DLD1 (cell line): ENCODE measurements around the gene ZNF837.
"Not testable (repeated sequence)": the region's sequence is repeated elsewhere in the genome, so short reads cannot be mapped to it uniquely, and the experiment has no call there.

Source experiments
- in situ Hi-C: cut with HindIII; loops from 2 replicates; pipeline ENCODE4 v1.10.0; 2017; ENCODE audit warnings: low sequenced_read_pairs

ZNF837 gene

DNA sequence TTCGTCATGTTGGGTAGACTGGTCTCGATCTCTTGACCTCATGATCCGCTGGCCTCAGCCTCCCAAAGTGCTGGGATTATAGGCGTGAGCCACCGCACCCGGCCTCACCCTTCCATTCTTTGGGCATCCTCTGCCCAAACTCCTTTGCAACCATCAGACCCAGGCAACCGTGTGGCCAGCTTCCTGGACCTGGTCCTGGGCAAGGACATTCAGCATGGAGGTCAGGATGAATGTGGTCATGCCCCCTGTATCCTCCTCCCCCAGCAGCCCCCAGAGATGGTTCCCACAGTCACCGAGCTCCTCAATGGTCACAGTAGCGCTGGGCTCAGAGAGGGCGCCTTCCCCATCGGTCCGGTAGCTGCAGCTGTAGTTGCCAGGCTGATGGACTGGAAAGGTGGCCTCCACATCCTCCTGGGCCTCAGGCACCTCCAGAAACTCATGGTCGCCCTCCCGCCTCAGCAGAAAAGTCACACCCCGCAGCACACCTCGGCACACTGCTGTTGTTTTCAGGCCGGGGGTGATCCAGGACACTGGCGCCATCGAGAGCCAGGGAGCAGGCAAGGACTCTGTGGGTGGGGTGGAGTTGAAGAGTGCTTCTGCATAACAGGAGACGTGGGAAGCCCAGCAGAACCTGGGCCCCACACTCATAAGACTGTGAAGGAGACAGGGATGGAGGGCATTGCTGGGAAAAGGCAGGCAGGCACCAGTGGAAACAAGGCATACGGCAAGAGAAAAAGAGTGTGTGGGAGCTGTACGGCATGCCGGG is 28.7 kb downstream of the ZNF837 start:
- in situ Hi-C loops: no loop called here

DNA sequence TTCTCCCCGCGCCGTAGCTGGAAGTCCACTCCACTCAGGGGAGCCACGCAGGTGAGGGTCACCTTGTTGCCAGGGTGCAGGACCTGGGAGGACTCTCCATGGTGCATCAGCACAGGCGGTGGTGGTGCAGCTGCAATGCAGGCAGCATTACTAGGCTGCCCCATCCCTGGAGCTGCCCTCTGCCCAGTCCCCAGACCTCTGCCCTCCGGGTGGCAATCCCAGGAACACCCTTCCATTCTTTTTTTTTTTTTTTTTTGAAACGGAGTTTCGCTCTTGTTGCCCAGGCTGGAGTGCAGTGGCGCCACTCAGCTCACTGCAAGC is 29.3 kb downstream of the ZNF837 start:
- in situ Hi-C loops: no loop called here

DNA sequence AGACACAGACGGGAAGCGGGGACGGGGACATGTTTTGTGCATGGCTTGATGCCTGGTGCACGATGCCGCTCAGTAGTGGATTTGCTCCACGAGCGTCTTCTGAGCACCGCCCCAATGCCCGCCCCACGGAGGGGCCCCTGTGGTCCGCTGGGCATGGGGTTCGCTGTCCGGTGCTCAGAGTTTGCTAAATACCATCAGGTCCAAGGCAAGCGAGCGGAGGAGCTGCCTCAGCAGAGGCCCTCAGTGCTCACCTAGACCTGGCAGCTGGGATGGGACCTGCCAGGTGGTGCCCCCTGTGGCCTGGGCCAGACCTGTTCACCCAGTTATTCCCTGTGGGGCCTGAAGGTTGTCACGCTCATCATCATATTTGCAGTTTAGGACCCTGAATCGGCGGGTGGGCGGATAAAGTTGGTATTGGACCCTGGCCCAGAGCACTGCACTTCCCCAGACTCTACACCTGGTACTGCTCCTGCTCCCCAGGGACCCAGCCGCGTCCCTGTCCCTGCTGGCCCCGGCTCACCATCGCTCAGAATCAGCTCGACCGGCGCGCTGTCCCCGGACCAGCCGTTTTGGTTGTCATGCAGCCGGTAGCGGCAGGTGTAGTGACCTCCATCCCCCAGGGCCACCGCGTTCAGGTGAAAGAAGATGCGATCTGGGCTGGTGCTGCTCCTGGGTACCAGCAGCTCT is 29.8 kb downstream of the ZNF837 start:
- in situ Hi-C loops: no loop called here

DNA sequence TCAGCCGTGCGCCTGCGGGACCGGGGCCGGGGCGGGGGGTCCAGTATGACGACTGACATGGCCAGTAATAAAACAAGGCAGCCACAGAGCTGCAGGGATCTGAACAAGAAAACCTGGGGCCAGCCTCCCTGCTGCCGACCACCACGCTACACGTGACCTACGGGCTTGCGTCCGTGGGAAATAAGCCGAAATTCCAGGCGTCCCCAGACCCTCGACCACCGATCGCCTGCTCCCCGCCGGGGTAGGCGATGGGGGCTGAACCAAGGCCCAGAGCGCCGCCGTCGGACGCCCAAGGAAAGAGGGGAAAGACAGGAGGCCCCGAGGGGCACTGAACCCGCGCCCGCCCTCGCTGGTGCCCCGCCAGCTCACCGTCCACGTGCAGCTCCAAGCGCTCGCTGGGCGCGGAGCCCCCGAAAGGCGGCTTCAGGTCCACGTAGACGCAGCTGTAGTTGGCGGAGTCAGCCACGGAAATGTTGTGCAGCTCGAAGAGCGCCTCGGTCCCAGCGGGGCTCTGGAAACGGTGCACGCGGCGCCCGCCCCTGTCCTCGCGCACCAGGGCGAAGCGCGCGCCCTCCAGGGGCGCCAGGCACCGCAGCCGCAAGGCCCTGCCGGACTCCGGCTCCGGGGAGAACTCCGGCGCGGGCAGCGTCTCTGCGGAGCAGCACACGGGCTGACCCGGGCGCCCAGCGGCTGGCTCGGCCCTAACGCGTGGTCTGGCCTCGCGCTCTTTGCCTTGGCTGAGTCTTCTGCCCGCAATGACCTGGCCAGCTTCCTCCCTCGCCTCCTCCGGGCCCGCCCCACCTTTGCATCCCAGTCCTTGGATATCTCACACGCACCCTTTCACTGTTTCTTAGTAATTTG is 30.6 kb downstream of the ZNF837 start:
- in situ Hi-C loops: no loop called here

DNA sequence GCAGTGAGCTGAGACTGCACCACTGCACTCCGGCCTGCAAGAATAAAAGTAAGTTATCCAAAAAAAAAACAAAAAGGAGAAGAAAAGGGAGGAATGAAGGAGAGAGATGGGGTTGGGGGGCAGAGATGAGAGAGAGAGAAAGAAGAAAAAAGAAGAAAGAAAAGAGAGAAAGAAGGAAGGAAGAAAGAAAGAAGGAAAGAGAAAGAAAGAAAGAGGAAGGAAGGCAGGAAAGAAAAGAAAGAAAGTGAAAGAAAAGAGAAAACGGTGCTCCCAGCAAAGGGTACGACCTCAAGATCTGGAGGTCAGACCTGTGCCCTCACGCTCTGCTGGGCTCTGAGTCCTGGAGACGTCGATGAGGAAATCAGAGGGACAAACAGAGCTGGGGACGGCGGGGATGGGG is 31.2 kb downstream of the ZNF837 start:
- in situ Hi-C loops: no loop called here

DNA sequence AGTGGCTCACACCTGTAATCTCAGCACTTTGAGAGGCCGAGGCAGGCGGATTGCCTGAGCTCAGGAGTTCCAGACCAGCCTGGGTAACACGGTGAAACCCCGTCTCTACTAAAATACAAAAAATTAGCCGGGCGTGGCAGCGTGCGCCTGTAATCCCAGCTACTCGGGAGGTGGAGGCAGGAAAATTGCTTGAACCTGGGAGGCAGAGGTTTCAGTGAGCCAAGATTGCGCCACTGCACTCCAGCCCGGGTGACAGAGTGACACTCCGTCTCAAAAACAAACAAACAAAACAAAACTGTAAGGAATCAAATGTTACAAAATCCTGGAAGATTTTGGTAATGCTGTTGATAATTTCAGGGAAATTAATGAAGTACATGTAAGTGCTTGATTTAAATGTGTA is 32.8 kb downstream of the ZNF837 start:
- in situ Hi-C loops: not testable (repeated sequence)

DNA sequence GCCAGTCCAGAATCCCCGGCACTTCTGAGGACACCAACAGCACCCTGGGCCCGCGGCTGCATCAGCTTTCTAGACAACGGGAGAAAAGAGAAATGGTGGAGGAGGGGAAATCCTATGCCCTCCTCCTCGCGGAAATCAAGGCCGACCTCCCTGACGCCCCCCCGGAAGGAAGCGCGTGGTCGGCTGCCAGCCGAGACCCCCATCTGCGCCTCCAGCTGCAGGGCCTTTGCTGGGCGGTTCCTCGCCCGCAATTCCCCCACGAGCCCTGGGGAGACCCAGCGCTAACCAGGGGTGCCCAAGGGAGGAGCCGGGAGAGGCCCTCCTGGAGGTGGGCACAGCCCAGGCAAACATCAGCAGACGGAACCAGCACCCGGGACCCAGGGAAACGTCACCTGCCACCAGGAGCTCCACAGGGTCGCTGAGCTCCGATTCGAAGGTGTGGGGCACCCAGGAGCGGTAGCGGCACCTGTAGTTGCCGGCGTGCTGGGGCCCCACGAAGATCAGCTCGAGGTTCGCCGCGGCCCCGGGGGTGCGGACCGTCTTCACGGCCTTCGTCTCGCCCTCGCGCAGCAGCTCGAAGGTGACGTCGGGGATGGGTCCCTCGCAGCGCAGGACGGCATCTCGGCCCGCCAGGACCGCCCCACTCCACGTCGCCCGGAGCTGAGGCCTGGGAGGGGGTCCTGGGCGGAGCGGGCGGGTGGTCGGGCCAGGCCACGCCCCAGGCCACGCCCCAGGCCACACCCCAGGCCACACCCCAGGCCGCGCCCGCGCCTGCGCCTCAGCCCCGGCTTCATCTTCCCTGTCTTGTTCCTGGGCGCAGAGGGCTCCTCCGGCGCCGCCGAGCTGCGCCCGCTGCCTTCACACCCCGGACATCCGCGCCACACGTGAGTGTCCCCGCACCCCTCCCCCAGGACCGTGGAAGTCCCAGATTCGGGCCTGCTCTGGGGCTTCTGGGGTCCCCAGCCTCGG is 33.6 kb downstream of the ZNF837 start:
- in situ Hi-C loops: no loop called here

DNA sequence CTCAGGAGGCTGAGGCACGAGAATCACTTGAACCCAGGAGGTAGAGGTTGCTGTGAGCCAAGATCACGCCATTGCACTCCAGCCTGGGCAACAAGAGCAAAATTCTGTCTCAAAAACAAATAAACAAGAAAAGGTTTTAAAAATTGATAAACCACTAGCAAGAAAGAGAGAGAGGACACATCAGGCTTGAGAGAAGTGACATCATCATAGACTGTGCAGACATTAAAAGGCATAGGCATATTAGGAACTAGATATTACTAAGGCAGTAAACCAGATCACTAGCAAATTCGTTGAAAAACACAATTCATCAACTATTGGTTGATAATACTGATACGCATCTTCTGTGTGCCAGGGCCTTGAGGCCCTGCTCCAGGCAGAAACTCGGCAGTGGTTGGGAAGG is 35.3 kb downstream of the ZNF837 start:
- in situ Hi-C loops: no loop called here

DNA sequence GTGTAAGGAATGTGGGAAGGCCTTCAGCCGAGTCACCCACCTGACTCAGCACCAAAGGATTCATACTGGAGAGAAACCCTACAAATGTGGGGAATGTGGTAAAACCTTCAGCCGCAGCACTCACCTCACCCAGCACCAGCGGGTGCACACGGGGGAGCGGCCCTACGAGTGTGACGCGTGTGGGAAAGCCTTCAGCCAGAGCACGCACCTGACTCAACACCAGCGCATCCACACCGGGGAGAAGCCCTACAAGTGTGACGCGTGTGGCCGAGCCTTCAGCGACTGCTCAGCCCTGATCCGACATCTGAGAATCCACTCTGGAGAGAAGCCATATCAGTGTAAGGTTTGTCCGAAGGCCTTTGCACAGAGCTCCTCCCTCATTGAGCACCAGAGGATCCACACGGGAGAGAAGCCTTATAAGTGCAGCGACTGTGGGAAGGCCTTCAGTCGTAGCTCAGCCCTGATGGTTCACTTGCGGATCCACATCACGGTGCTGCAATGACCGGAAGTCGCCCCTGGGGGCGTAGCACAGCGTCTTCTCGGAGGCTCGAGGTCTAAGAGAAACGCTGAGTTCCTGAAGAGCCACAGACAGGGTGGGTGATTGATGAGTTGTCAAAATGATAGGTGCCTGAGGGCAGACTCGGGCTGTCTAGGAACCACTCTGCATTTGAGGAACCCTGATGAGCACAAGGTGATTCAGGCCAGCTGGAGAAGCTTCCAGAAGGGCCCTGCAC is 41.8 kb downstream of the ZNF837 start:
- in situ Hi-C loops: no loop called here

DNA sequence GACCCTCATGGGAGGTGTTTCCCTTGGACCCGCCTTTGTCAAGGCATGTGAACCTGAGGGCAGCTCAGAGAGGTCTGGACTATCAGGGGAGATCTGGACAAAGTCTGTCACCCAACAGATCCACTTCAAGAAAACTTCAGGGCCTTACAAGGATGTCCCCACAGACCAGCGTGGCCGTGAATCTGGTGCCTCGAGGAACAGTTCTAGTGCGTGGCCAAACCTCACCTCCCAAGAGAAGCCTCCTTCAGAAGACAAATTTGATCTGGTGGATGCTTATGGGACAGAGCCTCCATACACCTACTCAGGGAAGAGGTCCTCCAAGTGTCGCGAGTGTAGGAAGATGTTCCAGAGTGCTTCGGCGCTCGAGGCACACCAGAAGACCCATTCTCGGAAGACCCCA is 42.5 kb downstream of the ZNF837 start:
- in situ Hi-C loops: no loop called here

DNA sequence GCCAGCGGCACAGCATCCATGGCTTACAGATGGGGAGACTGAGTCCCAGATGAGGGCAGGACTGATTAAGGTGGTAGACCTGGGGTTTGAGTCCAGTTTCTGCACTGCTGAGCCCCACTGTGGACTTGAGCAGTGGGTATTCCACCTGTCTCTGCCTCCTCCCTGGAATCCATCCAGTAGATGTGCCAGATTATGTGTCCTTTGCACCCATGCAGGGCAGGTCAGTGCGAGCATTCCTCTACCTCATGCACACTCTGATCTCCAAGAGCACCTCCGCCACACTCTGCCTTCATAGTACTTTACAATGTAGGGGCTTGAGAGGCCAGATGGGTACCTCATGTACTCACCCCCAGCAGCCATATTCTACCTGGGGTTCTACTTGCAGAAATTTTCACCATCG is 44.0 kb downstream of the ZNF837 start:
- in situ Hi-C loops: no loop called here

DNA sequence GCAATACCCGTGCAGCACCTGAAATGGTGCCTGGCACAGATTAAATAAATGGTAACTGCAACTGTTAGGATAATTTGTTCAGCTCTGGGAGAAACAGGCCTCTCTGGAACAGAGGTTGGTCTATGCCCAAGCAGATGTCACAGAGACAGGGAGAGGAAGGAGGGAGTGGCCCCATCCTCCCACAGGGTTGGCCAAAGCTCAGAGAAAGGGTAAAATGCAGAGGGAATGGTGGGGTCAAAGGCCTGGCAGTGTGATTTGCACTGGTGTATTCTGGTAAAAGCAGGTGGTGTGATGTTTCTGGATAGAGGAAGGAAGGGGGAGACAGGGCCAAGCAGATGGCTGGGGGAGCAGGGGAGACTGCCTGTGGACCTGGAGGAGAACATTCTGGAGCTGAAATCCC is 44.6 kb downstream of the ZNF837 start:
- in situ Hi-C loops: no loop called here

DNA sequence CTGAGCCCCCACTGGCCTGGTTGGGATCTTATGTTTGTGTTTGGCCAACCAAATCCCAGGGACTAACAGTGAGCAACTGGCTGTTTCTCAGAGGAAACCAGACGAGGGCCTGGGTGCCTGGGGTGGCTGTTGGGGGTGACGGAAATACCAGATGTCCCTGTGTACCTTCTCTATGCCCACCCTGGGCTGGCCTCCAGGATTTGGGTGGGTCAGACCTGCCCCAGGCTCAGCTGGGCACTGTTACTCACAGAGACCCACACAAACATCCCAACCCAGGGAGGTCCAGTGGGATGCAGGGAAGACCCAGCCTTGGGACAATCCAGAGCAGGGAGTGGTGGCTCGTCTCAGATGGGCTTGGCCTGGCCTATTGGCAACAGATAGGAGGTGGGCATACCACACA is 45.2 kb downstream of the ZNF837 start:
- in situ Hi-C loops: no loop called here

DNA sequence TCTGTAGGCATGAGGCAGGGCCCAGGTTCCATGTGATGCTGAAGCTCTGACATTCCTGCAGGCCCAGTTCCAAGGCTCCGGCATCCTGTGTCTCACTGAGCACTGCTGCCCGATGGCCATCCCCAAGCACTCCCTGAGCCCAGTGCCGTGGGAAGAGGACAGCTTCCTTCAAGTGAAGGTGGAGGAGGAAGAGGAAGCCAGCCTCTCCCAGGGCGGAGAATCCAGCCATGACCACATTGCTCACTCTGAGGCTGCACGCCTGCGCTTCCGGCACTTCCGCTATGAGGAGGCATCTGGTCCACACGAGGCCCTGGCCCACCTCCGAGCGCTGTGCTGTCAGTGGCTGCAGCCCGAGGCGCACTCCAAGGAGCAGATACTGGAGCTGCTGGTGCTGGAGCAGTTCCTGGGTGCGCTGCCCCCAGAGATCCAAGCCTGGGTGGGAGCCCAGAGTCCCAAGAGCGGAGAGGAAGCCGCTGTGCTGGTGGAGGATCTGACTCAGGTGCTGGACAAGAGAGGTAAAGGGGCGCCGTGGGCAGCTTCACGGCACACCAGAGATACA is 46.1 kb downstream of the ZNF837 start:
- in situ Hi-C loops: no loop called here

DNA sequence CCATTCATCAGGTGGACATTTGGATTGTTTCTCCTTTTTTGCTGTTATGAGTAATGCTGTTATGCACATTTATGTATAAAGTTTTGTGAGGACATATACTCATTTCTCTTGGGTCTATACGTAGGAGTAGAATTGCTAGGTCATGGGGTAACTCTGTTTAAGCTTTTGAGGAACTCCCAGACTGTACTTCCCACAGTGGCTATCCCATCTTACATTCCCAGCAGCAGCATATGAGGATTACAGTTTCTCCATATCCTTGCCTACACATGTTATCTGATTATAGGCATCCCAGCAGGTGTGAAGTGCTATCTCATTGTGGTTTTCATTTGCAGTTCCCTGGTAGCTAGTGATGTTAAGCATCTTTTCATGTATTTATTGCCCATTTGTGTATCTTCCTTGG is 48.1 kb downstream of the ZNF837 start:
- in situ Hi-C loops: no loop called here

DNA sequence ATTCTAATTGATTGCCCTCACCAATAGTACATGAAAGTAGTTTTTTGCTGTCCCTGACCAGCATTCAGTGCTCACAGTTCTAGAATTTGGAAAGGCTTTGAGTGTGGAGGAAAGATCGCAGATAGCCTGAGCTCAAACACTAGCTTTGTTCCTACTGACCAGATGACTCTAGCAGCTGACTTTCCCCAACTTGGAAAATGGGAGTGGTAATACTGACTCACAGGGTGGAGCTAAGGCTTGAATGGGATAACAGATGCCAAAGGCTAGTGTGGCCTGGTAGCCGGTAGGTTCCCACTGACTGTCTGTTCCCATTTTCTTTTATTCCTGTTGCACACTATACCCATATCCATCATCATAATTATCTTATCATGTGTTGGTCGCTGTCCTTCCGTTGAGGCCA is 50.4 kb downstream of the ZNF837 start:
- in situ Hi-C loops: no loop called here

DNA sequence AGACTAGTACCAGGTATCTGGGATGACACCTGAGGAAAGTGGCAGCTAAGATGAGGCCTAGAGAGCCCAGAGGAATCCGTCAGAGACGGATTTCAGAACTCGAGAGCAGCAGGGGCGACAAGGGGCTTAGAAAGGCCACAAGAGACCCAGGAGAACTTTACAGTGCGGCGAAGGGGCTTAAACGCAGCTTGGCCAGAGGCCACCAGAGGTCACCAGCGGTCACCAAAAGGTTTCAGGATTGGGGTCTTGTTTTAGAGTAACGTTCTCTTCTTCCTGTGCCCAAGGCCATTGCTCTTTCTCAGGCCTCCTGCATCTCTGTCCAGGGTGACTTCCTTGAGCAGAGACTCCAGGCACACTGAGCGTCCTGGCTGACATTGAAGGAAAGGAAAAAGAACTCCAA is 51.8 kb downstream of the ZNF837 start:
- in situ Hi-C loops: no loop called here

DNA sequence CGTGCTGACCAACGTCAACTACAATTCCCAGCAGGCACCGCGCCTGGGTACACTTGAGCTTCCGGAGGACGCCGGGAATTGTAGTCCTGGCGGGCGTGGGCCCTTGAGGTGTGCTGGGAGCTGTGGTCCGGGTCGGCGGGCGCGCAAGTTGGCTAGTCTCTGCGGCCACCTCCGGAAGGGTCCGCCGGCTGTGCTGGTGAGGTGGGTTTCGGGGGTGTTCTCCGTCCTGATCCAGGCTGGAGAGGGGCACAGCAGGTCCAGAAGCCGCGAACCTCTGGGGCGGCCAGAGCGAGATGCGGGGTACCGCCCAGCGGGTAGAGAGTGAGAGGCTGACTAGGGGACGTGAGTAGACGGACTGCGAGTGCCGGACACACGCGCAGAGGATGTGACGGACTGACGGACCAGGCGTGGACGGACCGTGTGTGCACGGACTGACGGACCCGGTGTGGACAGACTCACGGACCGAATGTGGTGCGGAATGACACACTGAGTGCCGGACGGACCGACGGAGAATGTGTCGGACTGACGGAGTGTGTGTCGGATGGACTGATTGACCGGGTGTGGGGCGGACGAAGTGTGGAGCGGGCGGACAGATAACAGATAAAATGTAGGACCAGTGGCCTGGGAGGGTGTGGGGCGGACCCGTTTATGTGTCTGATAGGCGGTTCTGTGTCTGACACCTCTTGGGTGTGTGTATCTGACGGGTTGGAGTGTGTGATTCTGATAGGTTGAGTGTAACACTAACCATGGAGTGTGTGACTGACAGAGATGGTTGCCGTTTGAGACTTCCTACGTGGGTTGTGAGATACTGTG is 53.7 kb downstream of the ZNF837 start, which contains the start of gene ZSCAN22:
Gene ZSCAN22 (plus strand): TSS at position 81 of the 813 bp plus-strand sequence. CDS start 7,809 bp downstream, outside the sequence.
- in situ Hi-C loops: no loop called here

DNA sequence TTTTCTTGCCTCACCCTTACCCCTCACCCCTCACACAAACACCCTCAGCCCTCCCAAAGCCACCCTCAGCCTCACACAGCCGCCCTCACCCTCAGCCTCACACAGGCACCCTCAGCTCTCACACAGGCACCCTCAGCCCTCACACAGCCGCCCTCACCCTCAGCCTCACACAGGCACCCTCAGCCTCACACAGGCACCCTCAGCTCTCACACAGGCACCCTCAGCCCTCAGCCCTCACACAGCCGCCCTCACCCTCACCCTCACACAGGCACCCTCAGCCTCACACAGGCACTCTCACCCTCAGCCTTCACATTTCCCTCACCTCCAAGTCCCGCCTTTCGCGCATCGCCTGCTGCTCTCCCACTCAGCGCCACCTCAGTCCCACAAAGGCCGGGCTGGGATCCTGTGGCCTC is 54.3 kb downstream of the ZNF837 start:
- in situ Hi-C loops: no loop called here
